WTC11 (cell line): ENCODE results near the gene GRPEL1. TPM values are rescaled to one million over a fixed set of nuclear protein-coding genes. Genes with fewer than 3 reads are reported as not detected.

Source experiments
- ATAC-seq: fragments of 200-7000 bp; cut with Tn5 transposase; 2 replicates; pipeline ENCODE4 v1.10.0; 2021; ENCODE audit warnings: mild to moderate bottlenecking, moderate library complexity
- CTCF ChIA-PET: fragments of 300-600 bp; sonication (Branson Sonifier 250); formaldehyde crosslinking; loops from one replicate; lab custom pipeline; 2021; ENCODE audit warnings: antibody characterized with exemption; lab: Charles Lee
- POLR2A ChIA-PET: fragments of 350-600 bp; sonication (Branson Sonifier 250); formaldehyde crosslinking; loops from one replicate; lab custom pipeline; 2021; ENCODE audit warnings: antibody characterized with exemption; lab: Charles Lee
- DNase-seq: peaks from one replicate; pipeline ENCODE4 v3.0.0; 2021; ENCODE audit warnings: low spot score
- H3K27ac Mint-ChIP-seq: 2 replicates; pipeline ENCODE4 v1.8.0; 2021; ENCODE audit warnings: mixed read lengths
- H3K27me3 Mint-ChIP-seq: 2 replicates; pipeline ENCODE4 v1.8.0; 2021; ENCODE audit warnings: low read depth, mild to moderate bottlenecking, moderate library complexity, mixed read lengths
- H3K36me3 Mint-ChIP-seq: 2 replicates; pipeline ENCODE4 v1.8.0; 2021; ENCODE audit warnings: mixed read lengths
- H3K4me1 Mint-ChIP-seq: 2 replicates; pipeline ENCODE4 v1.8.0; 2022; ENCODE audit warnings: mixed read lengths
- H3K4me3 Mint-ChIP-seq: 2 replicates; pipeline ENCODE4 v1.8.0; 2021; ENCODE audit warnings: mild to moderate bottlenecking, moderate library complexity, mixed read lengths
- H3K9me3 Mint-ChIP-seq: 2 replicates; pipeline ENCODE4 v1.8.0; 2021; ENCODE audit warnings: mixed read lengths
- AFF4 ChIP-seq: sonication (generic); formaldehyde crosslinking; IDR thresholded peaks from 2 replicates; pipeline ENCODE4 v1.8.1; 2023; ENCODE audit warnings: mild to moderate bottlenecking, missing genetic modification reagents, borderline replicate concordance
- E2F1 ChIP-seq: sonication (generic); formaldehyde crosslinking; IDR thresholded peaks from 2 replicates; pipeline ENCODE4 v1.8.0; 2022; ENCODE audit warnings: mild to moderate bottlenecking, missing genetic modification reagents
- FOXP1 ChIP-seq: sonication (generic); formaldehyde crosslinking; IDR thresholded peaks from 2 replicates; pipeline ENCODE4 v1.8.0; 2022; ENCODE audit warnings: missing genetic modification reagents, mild to moderate bottlenecking, moderate library complexity, borderline replicate concordance
- GABPB1 ChIP-seq: sonication (generic); formaldehyde crosslinking; IDR thresholded peaks from 2 replicates; pipeline ENCODE4 v1.8.1; 2023; ENCODE audit warnings: mild to moderate bottlenecking, missing genetic modification reagents
- JUN ChIP-seq: sonication (generic); formaldehyde crosslinking; IDR thresholded peaks from 2 replicates; pipeline ENCODE4 v1.8.0; 2023; ENCODE audit warnings: mild to moderate bottlenecking, missing genetic modification reagents
- NR2C2 ChIP-seq: sonication (generic); formaldehyde crosslinking; IDR thresholded peaks from 2 replicates; pipeline ENCODE4 v1.8.0; 2022; ENCODE audit warnings: mild to moderate bottlenecking, missing genetic modification reagents
- PREB ChIP-seq: sonication (generic); formaldehyde crosslinking; IDR thresholded peaks from 2 replicates; pipeline ENCODE4 v1.8.1; 2022; ENCODE audit warnings: mild to moderate bottlenecking, missing genetic modification reagents, moderate library complexity, borderline replicate concordance
- SMAD3 ChIP-seq: sonication (generic); formaldehyde crosslinking; IDR thresholded peaks from 2 replicates; pipeline ENCODE4 v1.8.0; 2022; ENCODE audit warnings: missing genetic modification reagents, mild to moderate bottlenecking, borderline replicate concordance
- TCF7 ChIP-seq: sonication (generic); formaldehyde crosslinking; IDR thresholded peaks from 2 replicates; pipeline ENCODE4 v1.8.0; 2022; ENCODE audit warnings: mild to moderate bottlenecking, low read depth, missing genetic modification reagents, moderate library complexity
- TEAD1 ChIP-seq: sonication (generic); formaldehyde crosslinking; IDR thresholded peaks from 2 replicates; pipeline ENCODE4 v1.8.0; 2022; ENCODE audit warnings: mild to moderate bottlenecking, missing genetic modification reagents
- TP53 ChIP-seq: sonication (generic); formaldehyde crosslinking; IDR thresholded peaks from 2 replicates; pipeline ENCODE4 v1.8.1; 2023; ENCODE audit warnings: mild to moderate bottlenecking, missing genetic modification reagents
- ZNF219 ChIP-seq: sonication (generic); formaldehyde crosslinking; IDR thresholded peaks from 2 replicates; pipeline ENCODE4 v1.8.0; 2023; ENCODE audit warnings: missing genetic modification reagents, mild to moderate bottlenecking, borderline replicate concordance
- ZNF281 ChIP-seq: sonication (generic); formaldehyde crosslinking; IDR thresholded peaks from 2 replicates; pipeline ENCODE4 v1.8.0; 2023; ENCODE audit warnings: mild to moderate bottlenecking, missing genetic modification reagents
- ZNF396 ChIP-seq: fragments of 250-450 bp; sonication (Bioruptor Pico); IDR thresholded peaks from 2 replicates; pipeline ENCODE4 v1.8.0; 2021; ENCODE audit warnings: mild to moderate bottlenecking, moderate library complexity, borderline replicate concordance
- ZNF512 ChIP-seq: sonication (generic); formaldehyde crosslinking; IDR thresholded peaks from 2 replicates; pipeline ENCODE4 v1.8.1; 2022; ENCODE audit warnings: missing genetic modification reagents, borderline replicate concordance
- ZNF532 ChIP-seq: fragments of 250-450 bp; sonication (Bioruptor Pico); IDR thresholded peaks from 2 replicates; pipeline ENCODE4 v1.9.0; 2021; ENCODE audit warnings: mild to moderate bottlenecking, borderline replicate concordance
- total RNA-seq: library from RNA; stranded (reverse); gene quantifications from 3 replicates; pipeline ENCODE4 v1.2.3, GENCODE V29; 2021

GRPEL1 gene
- total RNA-seq, 1 experiment from 2014 or later = 50.0 TPM

GRCh38 chr4:7074426-7074825, 6.6 kb upstream of the GRPEL1 start:
- CTCF ChIA-PET = no interaction called here
- Mint-ChIP-seq H3K36me3 (no peaks in the 10 kb centered on the region), H3K4me3 (no peak overlapping the region), H3K9me3 (peaks cover 4% of the 10 kb centered on the region; the same call in 1 of the 2 replicates), H3K27ac (no peak overlapping the region), H3K4me1 (peaks cover 6% of the 10 kb centered on the region), H3K27me3 (peaks cover 42% of the 10 kb centered on the region)
- TF ChIP-seq E2F1 (no peak), AFF4 (CRISPR knock-in tag) (no peak), GABPB1 (no peak), ZNF219 (CRISPR knock-in tag) (no peak), SMAD3 (CRISPR knock-in tag) (no peak), ZNF396 (CRISPR knock-in tag) (no peak), TCF7 (no peak), NR2C2 (CRISPR knock-in tag) (no peak), FOXP1 (no peak), TP53 (CRISPR knock-in tag) (no peak), ZNF512 (CRISPR knock-in tag) (no peak), TEAD1 (CRISPR knock-in tag) (no peak), PREB (CRISPR knock-in tag) (no peak), ZNF532 (CRISPR knock-in tag) (no peak), ZNF281 (no peak), JUN (CRISPR knock-in tag) (no peak)
- POLR2A ChIA-PET = no interaction called here
- DNase-seq (no peak), ATAC-seq (no peak)
